CD4-positive, CD25-positive, alpha-beta regulatory T cell (primary cell): ENCODE measurements around the gene ATRN. TPM values are rescaled to one million over a fixed set of nuclear protein-coding genes. Genes with fewer than 3 reads are reported as not detected.

ENCODE experiments used
- ATAC-seq, 2 donors: fragments of 150-1000 bp; cut with Tn5 transposase; one replicate each; pipeline ENCODE4 v1.10.0; 2021; ENCODE audit warnings: low read depth in 2 of 2, moderate number of reproducible peaks in 2 of 2, moderate library complexity in 1 of 2
- DNase-seq, 3 donors: peaks; one replicate each; pipeline versions ENCODE4 v3.0.0 to v3.0.0-alpha.2; 2012 to 2022; ENCODE audit warnings: mixed read lengths in 1 of 3
- H3K27ac ChIP-seq: one replicate; pipeline ENCODE4 v1.7.0; 2013; ENCODE audit warnings: mild to moderate bottlenecking, low read length; ENCODE audit not compliant: insufficient read depth, poor library complexity, severe bottlenecking
- H3K27me3 ChIP-seq: one replicate; pipeline ENCODE4 v1.7.0; 2013; ENCODE audit warnings: low read length; ENCODE audit not compliant: control insufficient read depth, insufficient read depth
- H3K36me3 ChIP-seq: one replicate; pipeline ENCODE4 v1.7.0; 2013; ENCODE audit warnings: mild to moderate bottlenecking, low read length, moderate library complexity; ENCODE audit not compliant: control insufficient read depth, insufficient read depth
- H3K4me1 ChIP-seq: 2 replicates; pipeline ENCODE4 v1.7.0; 2013; ENCODE audit warnings: mild to moderate bottlenecking, low read length; ENCODE audit not compliant: insufficient read depth, control insufficient read depth, poor library complexity, severe bottlenecking
- H3K4me3 ChIP-seq: one replicate; pipeline ENCODE4 v1.7.0; 2013; ENCODE audit warnings: low read depth, mild to moderate bottlenecking, low read length, moderate library complexity
- H3K9me3 ChIP-seq, 2 experiments: 1 replicate in 1 of 2; 2 replicates in 1 of 2; pipeline ENCODE4 v1.7.0; 2013; ENCODE audit warnings: low read length in 2 of 2, mild to moderate bottlenecking in 1 of 2, moderate library complexity in 1 of 2; ENCODE audit not compliant: control insufficient read depth in 2 of 2
- H3K27ac Mint-ChIP-seq, 3 donors: one replicate each; pipeline ENCODE4 v1.8.0; 2020 to 2022; ENCODE audit warnings: mild to moderate bottlenecking in 3 of 3, mixed read lengths in 3 of 3, moderate library complexity in 2 of 3
- H3K27me3 Mint-ChIP-seq: one replicate; pipeline ENCODE4 v1.8.0; 2022; ENCODE audit warnings: mild to moderate bottlenecking, mixed read lengths
- H3K36me3 Mint-ChIP-seq: one replicate; pipeline ENCODE4 v1.8.0; 2020; ENCODE audit warnings: mixed read lengths
- H3K4me1 Mint-ChIP-seq, 4 donors: one replicate each; pipeline ENCODE4 v1.8.0; 2020 to 2022; ENCODE audit warnings: mixed read lengths in 4 of 4, mild to moderate bottlenecking in 1 of 4
- H3K4me3 Mint-ChIP-seq, 4 donors: one replicate each; pipeline ENCODE4 v1.8.0; 2020 to 2022; ENCODE audit warnings: mild to moderate bottlenecking in 4 of 4, mixed read lengths in 4 of 4, moderate library complexity in 3 of 4
- H3K9me3 Mint-ChIP-seq, 7 donors: one replicate each; pipeline ENCODE4 v1.8.0; 2020 to 2022; ENCODE audit warnings: mixed read lengths in 7 of 7, mild to moderate bottlenecking in 3 of 7, moderate library complexity in 2 of 7
- polyA plus RNA-seq, 4 donors: library from polyadenylated mRNA; unstranded; fragments of 300-500 nt; fragmentation: Illumina TruSeq; gene quantifications; one replicate each; pipeline ENCODE4 v1.2.3, GENCODE V29; 2021
- total RNA-seq: library from RNA; stranded (reverse); gene quantifications from one replicate; pipeline ENCODE4 v1.2.3, GENCODE V29; 2022

The ATRN gene
- total and polyA plus RNA-seq, 5 donors from 2014 or later, result 5.9 to 12.9 (median 7.5) TPM

- ATAC-seq (no peak), DNase-seq (no peak)
- Histone ChIP-seq H3K4me3 (no peak overlapping the region), H3K4me1 (peaks cover 6% of the 10 kb centered on the region), H3K9me3 (no peaks in the 10 kb centered on the region), H3K27me3 (no peaks in the 10 kb centered on the region), H3K36me3 (no peaks in the 10 kb centered on the region), H3K27ac (no peak overlapping the region)
- Mint-ChIP-seq H3K27me3 (peaks cover 48% of the 10 kb centered on the region), H3K4me3 (no peak overlapping the region), H3K9me3 (peaks cover 0 to 2% (median 0%) of the 10 kb centered on the region in 7 donors), H3K4me1 (peaks cover 0 to 6% (median 0%) of the 10 kb centered on the region in 4 donors), H3K36me3 (no peaks in the 10 kb centered on the region), H3K27ac (peak overlapping the region in 1 of 3 donors; percentile 63)
Measured at GRCh38 chr20:3674447-3674846, 203.6 kb downstream of the ATRN start.

- Mint-ChIP-seq H3K27ac (peak overlapping the region in 1 of 3 donors; percentile 67), H3K36me3 (no peaks in the 10 kb centered on the region), H3K4me1 (peaks cover 0 to 9% (median 0%) of the 10 kb centered on the region in 4 donors), H3K9me3 (peaks cover 0 to 2% (median 0%) of the 10 kb centered on the region in 7 donors), H3K27me3 (peaks cover 48% of the 10 kb centered on the region), H3K4me3 (no peak overlapping the region)
- no peaks in the 10 kb centered on the region for H3K9me3 ChIP-seq
- no peaks in the 10 kb centered on the region for H3K27me3 ChIP-seq
- peaks cover 6% of the 10 kb centered on the region for H3K4me1 ChIP-seq
- DNase-seq (no peak), ATAC-seq (no peak)
- no peaks in the 10 kb centered on the region for H3K36me3 ChIP-seq
- H3K27ac ChIP-seq, result no peak overlapping the region
- H3K4me3 ChIP-seq, result no peak overlapping the region
Measured at GRCh38 chr20:3674995-3675900, 204.4 kb downstream of the ATRN start.

- Histone ChIP-seq H3K27ac (no peak overlapping the region), H3K9me3 (no peaks in the 10 kb centered on the region), H3K4me1 (peaks cover 4% of the 10 kb centered on the region), H3K36me3 (no peaks in the 10 kb centered on the region), H3K4me3 (no peak overlapping the region), H3K27me3 (no peaks in the 10 kb centered on the region)
- no peak for ATAC-seq
- H3K4me1 Mint-ChIP-seq, result peaks cover 0 to 7% (median 0%) of the 10 kb centered on the region in 4 donors
- H3K36me3 Mint-ChIP-seq, result no peaks in the 10 kb centered on the region
- no peak for DNase-seq
- peaks cover 0 to 2% (median 0%) of the 10 kb centered on the region in 7 donors for H3K9me3 Mint-ChIP-seq
- no peak overlapping the region for H3K27ac Mint-ChIP-seq
- peaks cover 52% of the 10 kb centered on the region for H3K27me3 Mint-ChIP-seq
- no peak overlapping the region for H3K4me3 Mint-ChIP-seq
Measured at GRCh38 chr20:3677733-3678132, 206.9 kb downstream of the ATRN start.

GRCh38 chr20:3678198-3678597 is 207.4 kb downstream of the ATRN start:
- Mint-ChIP-seq H3K36me3 (no peaks in the 10 kb centered on the region), H3K4me1 (peaks cover 0 to 7% (median 0%) of the 10 kb centered on the region in 4 donors), H3K4me3 (no peak overlapping the region), H3K27ac (no peak overlapping the region), H3K27me3 (peaks cover 57% of the 10 kb centered on the region), H3K9me3 (peaks cover 0 to 2% (median 0%) of the 10 kb centered on the region in 7 donors)
- H3K27ac ChIP-seq, result no peak overlapping the region
- no peaks in the 10 kb centered on the region for H3K27me3 ChIP-seq
- H3K36me3 ChIP-seq, result no peaks in the 10 kb centered on the region
- no peak for DNase-seq
- H3K9me3 ChIP-seq, result no peaks in the 10 kb centered on the region
- no peak overlapping the region for H3K4me3 ChIP-seq
- peaks cover 3% of the 10 kb centered on the region for H3K4me1 ChIP-seq
- no peak for ATAC-seq

GRCh38 chr20:3678856-3679720 is 208.3 kb downstream of the ATRN start:
- no peak overlapping the region for H3K27ac ChIP-seq
- Mint-ChIP-seq H3K27me3 (peaks cover 66% of the 10 kb centered on the region), H3K9me3 (peaks cover 0 to 2% (median 0%) of the 10 kb centered on the region in 7 donors), H3K4me3 (no peak overlapping the region), H3K27ac (no peak overlapping the region), H3K4me1 (peaks cover 0 to 7% (median 0%) of the 10 kb centered on the region in 4 donors), H3K36me3 (no peaks in the 10 kb centered on the region)
- DNase-seq (no peak), ATAC-seq (no peak)
- no peaks in the 10 kb centered on the region for H3K9me3 ChIP-seq
- H3K27me3 ChIP-seq, result peaks cover 2% of the 10 kb centered on the region
- H3K36me3 ChIP-seq, result no peaks in the 10 kb centered on the region
- peaks cover 3% of the 10 kb centered on the region for H3K4me1 ChIP-seq
- H3K4me3 ChIP-seq, result no peak overlapping the region

- H3K4me3 Mint-ChIP-seq, result no peak overlapping the region
- no peaks in the 10 kb centered on the region for H3K36me3 Mint-ChIP-seq
- H3K4me1 Mint-ChIP-seq, result peaks cover 0 to 7% (median 0%) of the 10 kb centered on the region in 4 donors
- H3K4me3 ChIP-seq, result no peak overlapping the region
- peaks cover 2% of the 10 kb centered on the region for H3K27me3 ChIP-seq
- ATAC-seq (no peak), DNase-seq (no peak)
- H3K27me3 Mint-ChIP-seq, result peaks cover 71% of the 10 kb centered on the region
- H3K27ac Mint-ChIP-seq, result no peak overlapping the region
- peaks cover 0 to 2% (median 0%) of the 10 kb centered on the region in 7 donors for H3K9me3 Mint-ChIP-seq
- no peaks in the 10 kb centered on the region for H3K9me3 ChIP-seq
- no peaks in the 10 kb centered on the region for H3K36me3 ChIP-seq
- peaks cover 3% of the 10 kb centered on the region for H3K4me1 ChIP-seq
- H3K27ac ChIP-seq, result no peak overlapping the region
Measured at GRCh38 chr20:3679749-3680700, 209.2 kb downstream of the ATRN start.
